Measurements from ENCODE around the gene TMEM150C.
"Not testable (repeated sequence)": the region's sequence is repeated elsewhere in the genome, so short reads cannot be mapped to it uniquely, and the experiment has no call there.

The TMEM150C gene

DNA sequence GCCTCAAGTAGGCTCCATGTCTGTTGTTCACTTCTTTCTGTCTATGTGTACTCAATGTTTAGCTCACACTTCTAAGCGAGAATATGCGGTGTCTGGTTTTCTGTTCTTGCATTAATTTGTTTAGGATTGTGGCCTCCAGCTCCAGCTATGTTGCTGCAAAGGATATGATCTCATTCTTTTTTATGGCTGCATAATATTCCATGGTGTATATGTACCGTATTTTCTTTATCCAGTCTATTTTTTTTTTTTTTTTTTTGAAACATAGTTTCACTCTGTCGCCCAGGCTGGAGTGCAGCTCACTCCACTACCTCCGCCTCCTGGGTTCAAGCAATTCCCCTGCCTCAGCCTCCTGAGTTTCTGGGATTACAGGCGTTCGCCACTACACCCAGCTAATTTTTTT lies 5.7 kb upstream of the TMEM150C start:
- DNase-seq = no peak

- no peak for DNase-seq
These were observed 721 bp upstream of the TMEM150C start for GRCh38 chr4:82562564-82562854.

DNA sequence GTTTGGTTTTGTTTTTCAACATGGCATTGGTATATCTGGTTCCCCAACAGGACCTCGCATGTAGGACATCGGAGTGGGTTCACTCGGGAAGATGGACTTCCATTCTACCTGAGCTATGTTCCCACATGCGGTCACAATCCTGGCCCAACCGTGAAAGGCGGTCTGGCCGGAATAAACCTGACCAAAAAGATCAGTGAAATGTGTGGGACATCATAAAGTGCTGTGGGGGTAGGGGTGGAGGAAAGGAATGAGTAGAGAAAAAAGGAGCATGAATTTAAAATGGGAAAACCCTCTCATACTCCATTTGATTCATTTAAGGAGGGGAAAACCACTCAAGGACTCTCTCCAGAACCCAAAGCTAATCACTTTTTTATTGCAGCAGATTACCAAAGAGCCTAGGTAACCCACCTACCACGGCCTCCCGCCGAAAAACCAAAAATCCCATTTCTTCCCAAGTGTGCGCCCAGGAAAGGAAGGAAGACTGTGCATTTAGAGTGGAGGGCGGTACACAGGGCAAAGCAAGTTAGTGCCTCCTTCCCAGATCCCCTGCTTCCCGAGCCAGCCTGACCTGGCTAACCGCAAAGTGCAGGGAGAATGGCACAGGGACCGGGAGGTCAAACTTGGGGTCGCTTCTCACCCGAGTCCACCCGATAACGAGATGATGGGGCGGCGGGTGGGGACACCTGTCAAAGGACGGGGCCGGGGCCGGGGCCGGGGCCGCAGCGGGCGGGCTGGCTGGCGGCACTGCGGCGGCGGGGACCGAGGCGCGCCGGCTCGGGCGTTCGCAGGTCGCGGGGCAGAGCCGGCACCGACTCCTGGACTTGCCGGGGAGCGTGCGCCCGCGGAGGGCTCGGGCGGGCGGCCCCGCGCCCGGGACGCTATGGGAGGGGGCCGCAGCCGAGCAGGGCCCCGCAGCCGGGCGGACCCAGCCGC lies 669 bp downstream of the TMEM150C start:
- DNase-seq = no peak

- no peak for DNase-seq
These were observed 2.1 kb downstream of the TMEM150C start for GRCh38 chr4:82559735-82560120.

GRCh38 chr4:82559090-82559734 lies 2.6 kb downstream of the TMEM150C start:
- not testable (repeated sequence) for DNase-seq

GRCh38 chr4:82555276-82555675 lies 6.5 kb downstream of the TMEM150C start:
- DNase-seq = no peak

DNA sequence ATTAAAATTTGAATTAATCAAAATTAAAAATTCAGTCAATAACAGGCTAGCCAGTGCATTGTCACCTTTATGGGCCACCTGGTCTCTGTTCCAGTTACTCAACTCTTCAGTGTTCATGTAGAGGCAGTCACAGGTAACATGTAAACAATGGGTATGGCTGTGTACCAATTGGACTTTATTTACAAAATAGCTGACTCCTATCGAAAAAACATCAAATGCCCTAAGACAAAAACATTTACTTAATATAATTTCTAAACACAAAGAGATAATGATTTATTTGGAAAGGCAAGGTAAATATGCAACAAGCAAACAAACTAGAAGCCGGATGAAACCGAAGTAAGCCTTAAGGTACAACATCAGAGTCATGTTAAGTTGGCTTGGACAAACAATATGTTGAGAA lies 8.8 kb downstream of the TMEM150C start:
- DNase-seq = no peak

- no peak for DNase-seq
These were observed 10.1 kb downstream of the TMEM150C start for GRCh38 chr4:82551734-82552133.

DNA sequence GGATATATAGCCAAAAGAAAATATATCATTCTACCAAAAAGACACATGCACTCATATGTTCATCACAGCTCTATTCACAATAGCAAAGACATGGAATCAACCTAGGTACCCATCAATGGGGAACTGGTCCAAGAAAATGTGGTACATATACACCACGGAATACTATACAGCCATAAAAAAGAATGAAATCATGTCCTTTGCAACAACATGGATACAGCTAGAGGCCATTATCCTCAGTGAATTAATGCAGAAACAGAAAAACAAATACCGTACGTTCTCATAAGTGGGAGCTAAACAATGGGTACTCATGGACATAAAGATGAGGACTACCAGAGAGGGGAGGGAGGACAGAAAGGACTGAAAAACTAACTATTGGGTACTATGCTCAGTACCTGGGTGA lies 13.9 kb downstream of the TMEM150C start:
- not testable (repeated sequence) for DNase-seq

DNA sequence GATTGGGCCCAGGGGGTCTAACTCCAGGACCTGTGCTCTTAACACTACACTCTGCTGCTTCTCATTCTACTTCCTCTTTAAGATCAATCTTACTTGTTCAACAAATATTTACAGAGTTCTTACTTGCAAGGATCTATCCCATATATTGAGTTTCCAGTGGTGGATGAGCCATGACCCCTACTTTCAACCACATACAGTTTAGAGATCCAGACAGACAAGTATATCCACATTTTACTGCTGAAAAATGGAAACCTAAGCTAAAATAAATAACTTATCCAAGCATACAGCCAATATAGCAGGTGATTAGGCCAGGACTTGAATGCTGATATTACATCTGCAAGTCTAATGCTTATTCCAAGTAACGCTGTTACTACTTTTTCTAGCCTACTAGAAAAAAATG lies 18.7 kb downstream of the TMEM150C start:
- DNase-seq = no peak

GRCh38 chr4:82542642-82543041 lies 19.1 kb downstream of the TMEM150C start:
- no peak for DNase-seq

- DNase-seq = no peak
These were observed 32.5 kb downstream of the TMEM150C start for GRCh38 chr4:82529322-82529721.

- DNase-seq = no peak
These were observed 32.9 kb downstream of the TMEM150C start for GRCh38 chr4:82528868-82529267.

DNA sequence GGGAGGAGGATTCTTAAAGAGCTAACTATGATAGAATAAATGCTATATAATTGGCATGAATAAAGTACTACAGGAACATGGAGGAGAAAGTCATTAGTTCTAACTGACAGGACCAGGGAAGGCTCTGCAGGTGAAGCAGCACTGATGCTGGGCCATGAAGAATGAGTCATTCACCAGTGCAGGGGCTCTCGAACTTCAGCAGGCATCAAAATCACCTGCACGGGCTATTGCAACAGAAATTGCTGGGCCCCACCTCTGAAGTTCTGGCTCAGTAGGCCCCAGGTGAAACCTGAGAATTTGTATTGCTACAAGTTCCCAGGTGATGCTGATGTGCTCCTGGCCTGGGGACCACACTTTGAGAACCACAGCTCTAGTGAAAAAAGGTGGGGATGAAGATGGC lies 33.7 kb downstream of the TMEM150C start:
- DNase-seq = no peak

- no peak for DNase-seq
These were observed 36.4 kb downstream of the TMEM150C start for GRCh38 chr4:82525307-82525911.

DNA sequence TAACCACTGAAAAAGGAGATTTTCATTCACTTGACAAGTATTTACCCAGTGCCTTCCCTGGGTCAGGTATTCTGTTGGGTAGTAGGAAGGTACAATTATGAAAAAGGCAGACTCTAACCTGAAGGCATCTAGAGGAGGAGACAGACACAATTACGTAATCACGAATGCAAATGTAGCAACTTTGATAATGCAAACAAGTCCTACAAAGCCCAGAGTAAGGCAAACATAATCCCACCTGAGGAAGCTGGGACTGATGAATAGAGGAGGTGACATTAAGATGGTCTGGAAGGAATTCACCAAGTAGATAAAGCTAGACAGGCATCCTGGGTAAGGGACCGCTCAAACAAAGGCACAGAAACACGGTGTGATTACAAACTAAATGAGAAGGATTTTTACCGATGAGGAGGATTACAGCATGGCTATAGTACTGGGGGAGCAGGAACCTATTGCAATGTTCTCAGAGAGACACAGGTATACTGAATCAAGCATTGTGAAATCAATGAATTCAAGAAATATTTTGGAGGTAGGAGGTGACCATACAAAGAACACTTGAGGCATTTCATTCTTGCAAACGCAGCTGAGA lies 37.1 kb downstream of the TMEM150C start:
- no peak for DNase-seq

DNA sequence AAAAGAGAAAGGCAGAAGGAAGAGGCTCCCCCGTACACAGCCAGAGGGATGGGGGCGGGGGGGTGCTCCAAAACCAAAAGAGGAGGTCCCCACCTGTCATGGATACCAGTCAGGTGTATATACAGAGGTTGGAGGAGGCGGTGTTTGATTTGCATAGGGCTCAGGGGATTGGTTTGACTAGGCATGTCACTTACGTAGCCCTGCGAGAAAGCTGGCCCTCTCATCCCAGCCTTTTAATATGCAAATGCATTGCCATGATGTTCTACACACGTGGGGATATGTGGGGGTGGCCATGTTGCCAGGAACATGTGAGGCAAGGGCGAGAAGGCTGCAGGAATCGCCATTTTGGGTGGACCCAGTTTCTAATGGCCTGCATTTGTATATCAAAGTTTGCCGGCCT lies 38.6 kb downstream of the TMEM150C start:
- no peak for DNase-seq

- DNase-seq = no peak
These were observed 39.3 kb downstream of the TMEM150C start for GRCh38 chr4:82522472-82522871.

GRCh38 chr4:82521283-82521682 lies 40.5 kb downstream of the TMEM150C start:
- DNase-seq = no peak

GRCh38 chr4:82519776-82520175 lies 42.0 kb downstream of the TMEM150C start:
- no peak for DNase-seq

- DNase-seq = peak; percentile 26
These were observed 42.7 kb downstream of the TMEM150C start for GRCh38 chr4:82519072-82519471.

- DNase-seq = peak; percentile 56
These were observed 44.7 kb downstream of the TMEM150C start for GRCh38 chr4:82517043-82517442.

DNA sequence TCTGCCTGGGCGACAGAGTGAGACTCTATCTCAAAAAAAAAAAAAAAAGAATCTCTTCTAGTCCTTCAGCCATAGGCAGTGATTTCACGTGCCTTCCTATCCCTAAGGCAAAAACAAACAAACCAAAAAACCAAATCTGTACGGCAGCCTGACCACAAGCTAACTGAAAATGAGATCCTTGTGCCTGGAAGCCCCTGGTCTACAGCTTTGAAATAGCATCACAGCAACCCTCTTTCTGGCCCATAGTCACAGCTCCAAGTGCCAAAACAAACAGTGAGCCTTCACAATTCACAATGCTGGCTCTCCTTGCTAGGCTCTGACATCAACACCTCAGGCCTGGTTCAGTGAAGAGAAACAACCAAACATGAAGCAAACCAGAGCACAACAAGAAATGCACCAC lies 46.1 kb downstream of the TMEM150C start:
- peak; percentile 83 for DNase-seq

DNA sequence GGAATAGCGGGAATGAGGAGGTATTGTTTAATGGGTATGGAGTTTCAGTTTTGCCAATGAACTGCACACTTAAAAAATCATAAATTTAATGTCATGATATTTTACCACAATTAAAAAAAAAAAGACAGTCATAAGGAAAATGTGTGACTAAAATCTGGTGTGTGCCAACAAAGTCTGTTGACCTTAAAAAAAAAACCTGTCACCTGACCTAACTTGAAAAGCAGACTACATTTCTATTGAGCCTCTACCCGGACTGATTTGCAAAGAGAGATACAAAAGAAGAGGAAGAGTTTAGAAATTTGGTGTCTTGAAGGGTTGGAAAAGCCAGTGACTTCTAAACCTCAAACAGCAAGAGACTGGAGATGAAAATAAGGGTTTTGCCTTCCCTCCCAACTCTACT lies 48.4 kb downstream of the TMEM150C start:
- no peak for DNase-seq
